GM12892 (cell line): ENCODE data around the gene LEMD2. TPM values are rescaled to one million over a fixed set of nuclear protein-coding genes. Genes with fewer than 3 reads are reported as not detected.
A peak's percentile ranks its signal among the peaks of the same experiment; 100 is the strongest.
"Not testable (repeated sequence)": the region's sequence is repeated elsewhere in the genome, so short reads cannot be mapped to it uniquely, and the experiment has no call there.

Experiments used
- DNase-seq: peaks from one replicate; pipeline ENCODE4 v3.0.0; 2011; ENCODE audit not compliant: insufficient read length
- FAIRE-seq: peaks from 2 replicates; lab custom pipeline; 2011; peaks lifted over from hg19 to GRCh38; lab: Jason Lieb, UNC
- POLR2A ChIP-seq: IDR thresholded peaks from 2 replicates; pipeline ENCODE4 v1.6.1; 2011; ENCODE audit warnings: low read depth, low read length, control low read depth
- POLR2AphosphoS5 ChIP-seq: IDR thresholded peaks from 2 replicates; pipeline ENCODE4 v1.6.1; 2011; ENCODE audit warnings: low read depth, low read length, control low read depth
- TAF1 ChIP-seq: IDR thresholded peaks from 2 replicates; pipeline ENCODE4 v1.6.1; 2011; ENCODE audit warnings: low read depth, mild to moderate bottlenecking, control low read depth, low read length, borderline replicate concordance
- polyA plus RNA-seq: library from polyadenylated mRNA; unstranded; fragments of >200 nt; gene quantifications from one replicate; pipeline ENCODE4 v1.2.1, GENCODE V29; 2012; ENCODE audit warnings: missing spikeins, inconsistent platforms; ENCODE audit not compliant: missing spikeins

LEMD2 gene
- 19.7 TPM for polyA plus RNA-seq

DNA sequence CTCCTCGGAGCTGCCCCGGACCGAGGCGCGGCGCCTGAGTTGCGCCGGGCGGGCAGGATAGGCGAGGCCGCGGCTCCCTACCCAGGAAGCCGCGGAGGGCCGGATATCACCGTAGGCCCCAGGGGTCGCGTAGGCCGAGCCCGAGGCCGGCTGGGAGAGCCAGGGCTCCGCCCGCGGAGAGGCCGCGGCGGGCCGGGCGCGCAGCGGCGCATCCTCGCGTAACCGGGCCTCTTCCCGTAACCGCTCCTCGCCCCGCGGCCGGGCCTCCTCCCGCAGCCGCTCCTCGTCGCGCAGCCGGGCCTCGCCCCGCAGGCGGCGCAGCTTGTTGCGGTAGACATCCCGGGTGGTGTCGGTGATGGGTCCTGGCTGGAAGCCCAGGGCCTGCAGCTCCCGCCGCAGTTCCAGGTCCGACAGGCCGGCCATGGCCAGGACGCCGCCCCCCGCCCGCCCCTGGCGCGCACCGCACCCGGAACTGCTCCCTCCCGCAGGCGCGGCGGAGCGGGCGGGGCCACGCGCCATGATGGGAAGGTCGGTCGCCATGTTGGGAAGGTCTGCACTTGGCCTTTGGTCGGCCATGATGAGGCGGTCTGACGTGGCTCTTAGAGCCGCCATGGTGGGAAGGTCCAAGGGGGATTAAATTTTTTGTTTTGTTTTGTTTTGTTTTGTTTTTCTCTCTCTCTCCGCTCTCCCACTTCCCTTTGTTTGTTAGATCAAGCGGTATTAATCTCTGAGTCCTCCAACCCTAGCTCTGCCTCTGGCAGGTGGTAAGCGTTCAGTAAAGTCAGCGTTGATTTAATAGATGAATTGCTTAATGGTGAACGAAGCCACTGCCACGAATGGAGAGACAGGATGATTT, at the start of gene LEMD2:
TSS of gene LEMD2 (minus strand) at position 437 of the 856 bp plus-strand sequence. CDS start at position 423, 14 bp downstream.
- FAIRE-seq (peak; percentile 95), DNase-seq (peak; percentile 93)
- TF ChIP-seq POLR2A (peak; percentile 71), TAF1 (peak; percentile 68), POLR2AphosphoS5 (peak; percentile 99)

GRCh38 chr6:33837971-33838665, 49.2 kb upstream of the LEMD2 start:
- no peak for TF ChIP-seq TAF1
- no peak for TF ChIP-seq POLR2AphosphoS5
- TF ChIP-seq POLR2A, result no peak
- DNase-seq (no peak), FAIRE-seq (no peak)

DNA sequence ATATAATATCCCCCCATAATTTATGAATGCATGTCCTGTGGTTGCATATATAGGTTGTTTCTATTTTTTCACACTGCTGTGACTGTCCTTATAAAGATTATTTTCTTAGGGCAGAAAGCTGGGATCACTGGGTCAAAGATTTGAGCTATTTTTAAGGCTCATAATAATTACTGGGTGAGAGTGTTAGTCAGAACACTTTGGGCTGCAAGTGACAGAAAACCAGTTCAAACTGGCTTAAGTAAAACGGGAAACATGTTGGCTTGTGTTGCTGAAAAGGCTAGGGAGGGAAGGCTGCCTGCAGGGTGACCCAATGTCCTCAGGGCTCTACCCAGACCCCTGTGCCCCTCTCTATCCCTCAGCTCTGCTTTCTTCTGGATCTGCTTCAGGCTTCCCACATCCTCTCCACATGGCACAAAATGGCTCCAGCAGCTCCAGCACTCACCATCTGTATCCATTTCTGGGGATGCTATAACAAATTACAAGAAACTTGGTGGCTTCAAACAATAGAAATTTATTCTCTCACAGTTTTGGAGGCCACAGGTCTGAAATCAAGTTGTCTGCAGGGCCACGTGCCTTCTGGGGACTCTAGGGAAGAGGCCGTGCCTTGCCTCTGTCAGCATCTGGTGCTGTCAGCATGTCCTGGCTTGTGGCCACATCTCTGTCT, 48.0 kb upstream of the LEMD2 start:
- DNase-seq, result no peak
- FAIRE-seq, result no peak
- TF ChIP-seq POLR2A, result no peak
- no peak for TF ChIP-seq POLR2AphosphoS5
- TF ChIP-seq TAF1, result no peak

- no peak for TF ChIP-seq POLR2AphosphoS5
- no peak for TF ChIP-seq TAF1
- no peak for TF ChIP-seq POLR2A
- DNase-seq (no peak), FAIRE-seq (no peak)
These were observed 45.8 kb upstream of the LEMD2 start for GRCh38 chr6:33834401-33835392.

GRCh38 chr6:33833599-33833998, 44.7 kb upstream of the LEMD2 start:
- FAIRE-seq, result no peak
- DNase-seq, result no peak
- no peak for TF ChIP-seq POLR2AphosphoS5
- no peak for TF ChIP-seq POLR2A
- TF ChIP-seq TAF1, result no peak

- not testable (repeated sequence) for DNase-seq, FAIRE-seq
These were observed 43.9 kb upstream of the LEMD2 start for GRCh38 chr6:33832831-33833230.

DNA sequence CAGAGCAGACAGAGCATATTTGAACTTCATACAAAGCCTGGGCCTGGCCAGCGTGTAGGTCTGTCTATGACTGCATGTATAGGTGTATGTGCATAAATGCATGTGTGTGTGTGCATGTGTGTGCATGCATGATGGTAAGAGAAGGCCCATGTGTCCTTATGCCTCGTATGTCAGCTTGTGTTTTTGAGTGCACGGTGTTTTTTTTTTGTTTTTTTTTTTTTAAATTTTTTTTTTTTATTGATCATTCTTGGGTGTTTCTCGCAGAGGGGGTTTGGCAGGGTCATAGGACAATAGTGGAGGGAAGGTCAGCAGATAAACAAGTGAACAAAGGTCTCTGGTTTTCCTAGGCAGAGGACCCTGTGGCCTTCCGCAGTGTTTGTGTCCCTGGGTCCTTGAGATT, 42.8 kb upstream of the LEMD2 start:
- not testable (repeated sequence) for DNase-seq, FAIRE-seq

DNA sequence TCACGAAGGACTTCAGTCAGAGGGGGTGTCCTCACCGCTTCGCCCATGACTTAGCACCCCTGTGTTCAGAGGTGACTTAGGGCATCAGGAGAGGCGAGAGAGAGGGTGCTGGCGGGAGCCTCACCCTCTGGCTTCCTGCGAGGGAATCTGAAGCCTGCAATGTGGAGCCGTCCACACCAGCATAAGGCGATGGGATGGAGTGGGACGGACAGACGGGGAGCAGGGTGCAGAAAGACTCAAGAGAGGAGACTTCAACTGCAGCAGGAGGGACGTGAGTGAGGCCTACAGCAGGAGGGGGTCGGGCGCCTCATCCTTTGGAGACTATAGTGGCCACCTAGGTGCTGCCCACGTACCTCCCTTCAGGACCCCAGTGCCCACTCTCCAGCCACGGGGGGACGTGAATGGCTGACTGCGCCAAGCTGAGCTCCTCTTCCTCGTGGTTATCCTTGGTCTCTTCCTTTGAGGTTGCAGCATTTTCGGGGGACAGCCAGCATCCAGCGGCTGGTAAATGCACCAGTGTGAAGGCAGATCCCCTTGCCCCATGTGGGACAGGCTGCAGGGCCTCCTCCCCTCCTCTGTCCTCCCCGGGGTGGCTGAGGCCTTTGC, 41.8 kb upstream of the LEMD2 start:
- TF ChIP-seq TAF1 (no peak), POLR2A (no peak)
- FAIRE-seq (no peak), DNase-seq (no peak)

DNA sequence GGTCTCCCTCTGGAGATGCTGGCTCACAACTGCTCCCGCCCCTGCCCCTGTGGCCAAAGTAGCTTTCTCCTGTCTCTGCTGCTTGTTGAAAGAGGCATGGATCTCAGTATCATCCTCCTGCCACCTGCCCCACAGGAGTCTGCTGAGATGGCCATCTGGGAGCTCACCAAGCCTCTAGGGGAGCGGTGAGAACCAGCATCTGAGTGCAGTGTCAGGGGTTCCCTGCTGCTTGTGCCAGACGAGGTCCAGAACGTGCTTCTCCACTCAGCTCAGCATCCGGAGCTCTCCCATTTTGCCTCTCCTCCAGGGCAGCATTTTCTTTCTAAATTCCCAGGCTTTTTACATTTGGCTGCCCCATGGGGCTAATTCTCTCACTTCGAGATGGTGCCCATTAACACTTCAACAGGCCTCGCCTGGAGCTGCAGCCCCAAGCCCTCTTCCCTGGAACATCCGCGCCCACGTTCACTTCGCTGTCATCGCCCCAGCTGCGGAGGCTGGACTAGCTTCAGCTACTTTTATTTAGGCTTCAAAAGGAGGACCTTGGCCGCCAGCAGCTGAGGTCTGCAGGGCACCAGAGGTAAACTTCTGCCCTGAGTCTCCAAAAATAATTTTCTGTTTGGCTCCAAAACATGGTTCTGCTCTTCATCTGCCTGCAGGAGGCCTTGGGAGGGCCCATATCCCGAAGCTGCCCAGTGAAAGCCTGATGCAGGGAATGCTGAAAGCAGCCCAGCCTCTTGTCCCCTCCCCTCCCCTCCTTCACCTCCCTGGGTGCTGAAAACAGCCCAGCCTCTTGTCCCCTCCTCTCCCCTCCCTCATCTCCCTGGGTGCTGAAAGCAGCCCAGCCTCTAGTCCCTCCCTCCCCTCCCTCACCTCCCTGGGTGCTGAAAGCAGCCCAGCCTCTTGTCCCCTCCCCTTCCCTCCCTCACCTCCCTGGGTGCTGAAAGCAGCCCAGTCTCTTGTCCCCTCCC, 40.1 kb upstream of the LEMD2 start:
- no peak for FAIRE-seq
- no peak for DNase-seq

DNA sequence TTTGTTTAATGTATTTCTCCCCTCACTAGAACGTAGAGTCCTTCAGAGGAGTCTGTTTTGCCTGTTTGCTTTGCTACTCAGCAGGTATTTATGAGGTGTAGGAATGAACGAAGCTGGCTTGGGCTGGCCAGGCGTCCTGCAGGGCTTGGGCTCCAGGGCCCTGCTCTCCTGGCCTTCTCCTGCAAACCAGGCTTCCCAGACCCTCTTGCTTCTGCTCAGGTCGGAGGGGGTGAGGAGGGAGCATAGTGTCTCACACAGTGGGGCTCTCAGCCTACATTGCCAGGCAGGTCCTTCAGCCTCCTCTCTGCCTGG, 39.5 kb upstream of the LEMD2 start:
- no peak for FAIRE-seq
- TF ChIP-seq POLR2AphosphoS5 (no peak), TAF1 (no peak), POLR2A (no peak)
- DNase-seq, result no peak

More for the DNA sequence above, 40.1 kb upstream of the LEMD2 start:
- no peak for TF ChIP-seq POLR2A
- TF ChIP-seq TAF1, result no peak
- TF ChIP-seq POLR2AphosphoS5, result no peak
